Stimulated activated CD8-positive, alpha-beta memory T cell treated with anti-CD3 and anti-CD28 coated beads, Interleukin-12 subunit alpha, Interleukin-12 subunit beta, amount 100 ng/mL, for 4 hours (primary cell): ENCODE results near the gene CDH5.
A peak's percentile ranks its signal among the peaks of the same experiment; 100 is the strongest.

Experiments used
- DNase-seq: peaks from one replicate; pipeline ENCODE4 v3.0.0-alpha.2; 2020; ENCODE audit warnings: low read depth

The CDH5 gene

GRCh38 chr16:66390346-66391108 lies 24.0 kb downstream of the CDH5 start:
- DNase-seq = no peak

DNA sequence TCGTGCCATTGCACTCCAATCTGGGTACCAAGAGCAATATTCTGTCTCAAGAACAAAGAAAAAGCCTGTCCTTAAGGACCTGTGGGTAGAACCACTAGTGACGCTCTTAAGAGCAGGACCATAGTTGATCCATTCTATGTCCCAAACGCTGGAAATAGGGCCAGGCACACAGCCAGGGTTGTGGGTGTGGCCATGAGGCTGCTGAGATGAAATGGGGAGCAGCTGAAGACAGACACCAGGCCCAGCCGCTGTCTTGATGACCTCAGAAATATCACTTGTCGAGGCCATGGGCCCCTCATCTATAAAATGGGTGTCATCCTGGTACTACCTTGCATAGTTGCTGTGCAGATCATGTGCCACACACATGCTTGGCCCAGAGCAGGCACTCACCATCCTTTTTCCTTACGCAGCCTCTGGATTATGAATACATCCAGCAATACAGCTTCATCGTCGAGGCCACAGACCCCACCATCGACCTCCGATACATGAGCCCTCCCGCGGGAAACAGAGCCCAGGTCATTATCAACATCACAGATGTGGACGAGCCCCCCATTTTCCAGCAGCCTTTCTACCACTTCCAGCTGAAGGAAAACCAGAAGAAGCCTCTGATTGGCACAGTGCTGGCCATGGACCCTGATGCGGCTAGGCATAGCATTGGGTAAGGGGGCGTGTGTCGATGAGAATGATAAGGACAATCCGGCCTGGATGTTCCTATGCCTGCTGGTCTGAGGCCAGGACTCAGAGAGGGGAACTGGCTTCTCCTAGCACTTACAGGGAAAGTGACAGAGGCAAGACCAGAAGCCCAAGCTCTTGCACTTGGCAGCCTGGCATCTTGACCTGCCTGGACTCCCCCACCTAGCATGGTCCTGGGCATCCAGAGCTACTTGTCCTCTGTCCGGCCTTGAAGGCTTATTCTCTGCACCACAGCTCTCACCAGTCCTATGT lies 25.5 kb downstream of the CDH5 start:
- no peak for DNase-seq

- no peak for DNase-seq
These were observed 29.5 kb downstream of the CDH5 start for GRCh38 chr16:66395806-66396555.

GRCh38 chr16:66397736-66398433 lies 31.4 kb downstream of the CDH5 start:
- DNase-seq = no peak

- DNase-seq = no peak
These were observed 32.5 kb downstream of the CDH5 start for GRCh38 chr16:66399031-66399430.

- no peak for DNase-seq
These were observed 33.4 kb downstream of the CDH5 start for GRCh38 chr16:66399930-66400329.

GRCh38 chr16:66400503-66401380 lies 34.3 kb downstream of the CDH5 start:
- no peak for DNase-seq

DNA sequence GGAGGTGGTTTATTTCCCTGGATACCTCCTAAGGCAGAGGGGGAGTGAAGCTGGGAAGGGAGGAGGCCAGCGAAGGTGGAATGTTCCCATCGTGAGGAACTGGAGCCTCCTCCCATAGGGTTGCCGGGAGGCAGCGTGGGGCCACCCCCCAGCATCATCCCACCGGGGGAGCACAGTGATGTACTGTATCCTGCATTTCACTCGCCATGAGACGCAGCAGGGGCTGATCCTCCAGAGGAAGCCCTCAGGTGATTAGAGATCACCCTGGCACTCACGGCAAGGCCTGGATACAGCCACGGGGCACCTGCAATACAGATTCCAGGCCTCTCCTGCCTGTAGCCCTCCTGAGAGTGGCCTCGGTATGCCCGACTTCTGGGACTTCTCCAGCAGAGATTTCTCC lies 35.1 kb downstream of the CDH5 start:
- no peak for DNase-seq

- DNase-seq = no peak
These were observed 35.7 kb downstream of the CDH5 start for GRCh38 chr16:66402166-66402565.

GRCh38 chr16:66402591-66403230 lies 36.2 kb downstream of the CDH5 start:
- no peak for DNase-seq

DNA sequence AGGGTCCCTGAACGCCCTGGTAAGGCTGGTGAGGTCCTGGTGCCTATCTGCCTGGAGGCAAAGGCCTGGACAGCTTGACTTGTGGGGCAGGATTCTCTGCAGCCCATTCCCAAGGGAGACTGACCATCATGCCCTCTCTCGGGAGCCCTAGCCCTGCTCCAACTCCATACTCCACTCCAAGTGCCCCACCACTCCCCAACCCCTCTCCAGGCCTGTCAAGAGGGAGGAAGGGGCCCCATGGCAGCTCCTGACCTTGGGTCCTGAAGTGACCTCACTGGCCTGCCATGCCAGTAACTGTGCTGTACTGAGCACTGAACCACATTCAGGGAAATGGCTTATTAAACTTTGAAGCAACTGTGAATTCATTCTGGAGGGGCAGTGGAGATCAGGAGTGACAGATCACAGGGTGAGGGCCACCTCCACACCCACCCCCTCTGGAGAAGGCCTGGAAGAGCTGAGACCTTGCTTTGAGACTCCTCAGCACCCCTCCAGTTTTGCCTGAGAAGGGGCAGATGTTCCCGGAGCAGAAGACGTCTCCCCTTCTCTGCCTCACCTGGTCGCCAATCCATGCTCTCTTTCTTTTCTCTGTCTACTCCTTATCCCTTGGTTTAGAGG lies 37.1 kb downstream of the CDH5 start:
- DNase-seq = no peak

- DNase-seq = no peak
These were observed 38.7 kb downstream of the CDH5 start for GRCh38 chr16:66405057-66405783.

DNA sequence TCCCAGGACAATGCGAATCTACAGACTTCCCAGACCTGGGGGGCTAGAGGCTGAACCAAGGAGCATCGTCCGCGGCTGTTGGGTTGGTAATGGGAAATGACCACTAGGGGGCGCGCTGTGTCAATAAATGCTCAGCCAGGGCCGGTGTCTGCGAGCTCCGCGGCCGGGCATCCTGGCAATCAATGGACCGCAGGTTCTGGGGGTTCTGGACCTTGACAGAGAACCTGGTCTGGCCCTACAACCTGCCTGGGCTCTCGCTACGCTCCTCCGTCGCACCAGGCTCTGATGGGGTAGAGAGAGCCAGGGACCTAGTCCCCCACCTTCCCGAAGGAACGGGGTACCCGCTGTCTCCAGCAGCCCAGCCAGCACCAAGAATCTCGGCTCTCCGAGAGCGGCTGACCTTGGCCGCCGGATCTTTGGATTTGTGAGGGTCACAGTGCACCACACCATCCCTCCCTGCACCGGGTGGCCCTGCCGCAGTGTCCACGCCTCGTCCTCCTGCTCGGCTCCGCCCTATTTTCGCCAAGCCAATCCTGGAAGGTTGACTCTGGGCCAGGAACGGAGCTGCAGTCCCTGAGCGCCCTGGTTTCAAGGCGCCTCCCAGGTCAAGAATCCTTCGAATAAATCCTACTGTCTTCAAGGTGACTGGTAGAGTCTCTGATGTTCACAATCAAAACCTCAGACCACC lies 40.2 kb downstream of the CDH5 start:
- DNase-seq = peak; percentile 68

GRCh38 chr16:66408163-66409048 lies 41.9 kb downstream of the CDH5 start:
- DNase-seq = no peak

- DNase-seq = no peak
These were observed 42.7 kb downstream of the CDH5 start for GRCh38 chr16:66409156-66409555.

- DNase-seq = no peak
These were observed 45.7 kb downstream of the CDH5 start for GRCh38 chr16:66412182-66412581.

DNA sequence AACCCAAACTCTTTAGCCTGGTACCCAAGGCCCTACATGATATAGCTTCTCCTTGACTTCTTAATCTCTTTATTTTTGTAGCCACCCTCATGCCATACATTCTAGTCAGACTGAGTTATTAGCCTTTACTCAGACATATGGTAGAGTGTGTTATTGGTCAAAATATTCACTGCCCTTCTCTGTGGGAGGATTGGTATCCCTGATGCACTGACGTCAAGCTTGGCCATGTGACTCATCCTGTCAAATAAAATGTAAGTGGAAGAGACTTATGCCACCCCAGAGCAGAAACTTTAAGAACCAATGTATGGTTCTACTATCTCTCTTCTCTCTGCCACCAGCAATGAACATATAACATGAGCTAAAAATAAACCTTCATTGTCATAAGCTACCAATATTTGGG lies 48.4 kb downstream of the CDH5 start:
- DNase-seq = no peak

- no peak for DNase-seq
These were observed 49.6 kb downstream of the CDH5 start for GRCh38 chr16:66416136-66416535.
